Thyroid gland (tissue), 4 donors: ENCODE measurements around the gene PAFAH1B1.

ENCODE experiments used
- POLR2A ChIP-seq, 2 donors: fragments of 450-650 bp; IDR thresholded peaks; one replicate each; pipeline ENCODE4 v1.6.1; 2017; ENCODE audit warnings: antibody characterized with exemption in 2 of 2, mild to moderate bottlenecking in 2 of 2, moderate library complexity in 1 of 2
- TF ChIP-seq, protein P1 (sequence below), 6 experiments: fragments of 200-600 bp in 3 of 6; fragments of 450-650 bp in 3 of 6; sonication (generic) in 3 of 6; IDR thresholded peaks; one replicate each; pipeline ENCODE4 v1.5.1; 2016 to 2019; ENCODE audit warnings: antibody characterized with exemption in 6 of 6, mild to moderate bottlenecking in 2 of 6, inconsistent platforms in 1 of 6, moderate library complexity in 1 of 6

DNA sequence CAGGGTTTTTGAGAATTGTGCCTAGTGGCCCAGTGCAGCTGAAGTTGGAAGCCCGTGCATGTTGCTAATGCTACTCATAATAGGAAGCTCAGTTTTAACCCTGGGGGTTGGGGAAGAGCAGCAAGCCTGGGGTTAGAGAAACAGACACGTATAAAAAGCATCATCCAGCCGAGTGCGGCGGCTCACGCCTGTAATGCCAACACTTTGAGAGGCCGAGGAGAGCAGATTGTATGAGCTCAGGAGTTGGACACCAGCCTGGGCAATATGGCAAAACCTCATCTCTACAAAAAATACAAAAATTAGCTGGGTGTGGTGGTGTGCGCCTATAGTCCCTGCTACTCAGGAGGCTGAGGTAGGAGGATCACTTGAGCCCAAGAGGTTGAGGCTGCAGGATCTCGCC is 120.4 kb downstream of the PAFAH1B1 start:
- TF ChIP-seq, protein P1, sequence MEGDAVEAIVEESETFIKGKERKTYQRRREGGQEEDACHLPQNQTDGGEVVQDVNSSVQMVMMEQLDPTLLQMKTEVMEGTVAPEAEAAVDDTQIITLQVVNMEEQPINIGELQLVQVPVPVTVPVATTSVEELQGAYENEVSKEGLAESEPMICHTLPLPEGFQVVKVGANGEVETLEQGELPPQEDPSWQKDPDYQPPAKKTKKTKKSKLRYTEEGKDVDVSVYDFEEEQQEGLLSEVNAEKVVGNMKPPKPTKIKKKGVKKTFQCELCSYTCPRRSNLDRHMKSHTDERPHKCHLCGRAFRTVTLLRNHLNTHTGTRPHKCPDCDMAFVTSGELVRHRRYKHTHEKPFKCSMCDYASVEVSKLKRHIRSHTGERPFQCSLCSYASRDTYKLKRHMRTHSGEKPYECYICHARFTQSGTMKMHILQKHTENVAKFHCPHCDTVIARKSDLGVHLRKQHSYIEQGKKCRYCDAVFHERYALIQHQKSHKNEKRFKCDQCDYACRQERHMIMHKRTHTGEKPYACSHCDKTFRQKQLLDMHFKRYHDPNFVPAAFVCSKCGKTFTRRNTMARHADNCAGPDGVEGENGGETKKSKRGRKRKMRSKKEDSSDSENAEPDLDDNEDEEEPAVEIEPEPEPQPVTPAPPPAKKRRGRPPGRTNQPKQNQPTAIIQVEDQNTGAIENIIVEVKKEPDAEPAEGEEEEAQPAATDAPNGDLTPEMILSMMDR (IDR thresholded peaks at IDR 0.05): no peak
- no peak for TF ChIP-seq POLR2A (IDR thresholded peaks at IDR 0.05)
